Measurements from ENCODE around the gene GRIA1.

DNA sequence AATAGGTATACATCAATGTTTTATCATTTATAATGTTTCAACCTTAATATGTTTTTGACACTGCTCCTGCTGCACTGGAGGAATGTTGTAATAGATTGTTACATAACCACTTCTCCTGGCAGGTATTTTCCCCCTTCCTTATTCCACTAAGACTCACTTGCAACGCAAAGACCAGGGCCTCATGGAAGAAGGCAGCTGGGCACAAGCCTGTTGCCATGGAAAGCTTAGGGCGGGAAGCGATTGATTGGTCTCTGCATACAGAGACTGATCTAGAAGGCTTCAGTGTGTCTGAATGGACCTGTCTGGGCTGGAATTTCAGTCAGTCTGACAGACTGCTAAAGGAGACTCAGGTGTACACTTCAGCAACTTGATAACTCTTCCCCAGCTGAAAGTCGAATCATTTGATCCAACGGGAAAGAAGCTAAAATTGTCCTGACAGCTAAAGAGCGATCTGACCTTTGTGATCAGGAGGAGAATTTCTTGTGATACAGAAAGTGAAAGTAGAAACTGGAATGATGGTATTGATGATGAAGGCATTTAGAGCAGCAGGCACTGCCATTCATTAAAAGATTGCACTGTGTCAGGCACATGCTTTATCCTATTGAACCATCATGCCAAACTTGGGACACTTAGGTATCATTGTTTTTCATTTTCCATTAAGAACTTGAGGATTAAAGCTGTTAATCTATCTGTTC lies 65.1 kb downstream of the GRIA1 start:
- TF ChIP-seq, protein P1, sequence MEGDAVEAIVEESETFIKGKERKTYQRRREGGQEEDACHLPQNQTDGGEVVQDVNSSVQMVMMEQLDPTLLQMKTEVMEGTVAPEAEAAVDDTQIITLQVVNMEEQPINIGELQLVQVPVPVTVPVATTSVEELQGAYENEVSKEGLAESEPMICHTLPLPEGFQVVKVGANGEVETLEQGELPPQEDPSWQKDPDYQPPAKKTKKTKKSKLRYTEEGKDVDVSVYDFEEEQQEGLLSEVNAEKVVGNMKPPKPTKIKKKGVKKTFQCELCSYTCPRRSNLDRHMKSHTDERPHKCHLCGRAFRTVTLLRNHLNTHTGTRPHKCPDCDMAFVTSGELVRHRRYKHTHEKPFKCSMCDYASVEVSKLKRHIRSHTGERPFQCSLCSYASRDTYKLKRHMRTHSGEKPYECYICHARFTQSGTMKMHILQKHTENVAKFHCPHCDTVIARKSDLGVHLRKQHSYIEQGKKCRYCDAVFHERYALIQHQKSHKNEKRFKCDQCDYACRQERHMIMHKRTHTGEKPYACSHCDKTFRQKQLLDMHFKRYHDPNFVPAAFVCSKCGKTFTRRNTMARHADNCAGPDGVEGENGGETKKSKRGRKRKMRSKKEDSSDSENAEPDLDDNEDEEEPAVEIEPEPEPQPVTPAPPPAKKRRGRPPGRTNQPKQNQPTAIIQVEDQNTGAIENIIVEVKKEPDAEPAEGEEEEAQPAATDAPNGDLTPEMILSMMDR (CRISPR knock-in tag; IDR thresholded peaks at IDR 0.05): no peak
- TF ChIP-seq MAZ (IDR thresholded peaks at IDR 0.05; ENCODE audit: borderline replicate concordance, low read depth, low read length) (no peak), MAZ (CRISPR knock-in tag; IDR thresholded peaks at IDR 0.05; ENCODE audit: low read depth) (no peak), FOXM1 (CRISPR knock-in tag; IDR thresholded peaks at IDR 0.05) (no peak), POLR2AphosphoS5 (IDR thresholded peaks at IDR 0.05; ENCODE audit: low read depth, low read length) (no peak), BCL6 (CRISPR knock-in tag; IDR thresholded peaks at IDR 0.05) (no peak), MIER2 (CRISPR knock-in tag; IDR thresholded peaks at IDR 0.05) (no peak), ZBTB1 (CRISPR knock-in tag; IDR thresholded peaks at IDR 0.05; ENCODE audit: borderline replicate concordance) (no peak), SRSF4 (IDR thresholded peaks at IDR 0.05; ENCODE audit: low read depth, low read length, poor library complexity, severe bottlenecking) (no peak), ETV6 (CRISPR knock-in tag; conservative IDR thresholded peaks at IDR 0.05) (no peak), POLR2A (IDR thresholded peaks at IDR 0.05; ENCODE audit: insufficient read depth in 1 of 2, low read depth in 2 of 2, low read length in 2 of 2) (no peak), CHD2 (IDR thresholded peaks at IDR 0.05; ENCODE audit: low read depth, low read length) (no peak)
